Measurements from ENCODE around the gene MYH11. TPM values are rescaled to one million over a fixed set of nuclear protein-coding genes. Genes with fewer than 3 reads are reported as not detected.
A peak's percentile ranks its signal among the peaks of the same experiment; 100 is the strongest.
"Not testable (repeated sequence)": the region's sequence is repeated elsewhere in the genome, so short reads cannot be mapped to it uniquely, and the experiment has no call there.

The MYH11 gene
- total and polyA plus RNA-seq, 4 experiments from 2014 or later: 0.26 to 1.9 TPM; not detected in 2

GRCh38 chr16:15820837-15821236 is 36.0 kb downstream of the MYH11 start:
- Mint-ChIP-seq H3K36me3 (peaks cover 0 to 2% of the 10 kb centered on the region in 2 donors), H3K27me3 (peaks cover 3 to 5% of the 10 kb centered on the region in 2 donors), H3K27ac (no peak overlapping the region), H3K9me3 (peaks cover 5 to 19% (median 11%) of the 10 kb centered on the region in 8 donors), H3K4me3 (no peak overlapping the region), H3K4me1 (no peaks in the 10 kb centered on the region)
- Histone ChIP-seq H3K36me3 (ENCODE audit: insufficient read depth, low read length) (no peaks in the 10 kb centered on the region), H3K27me3 (ENCODE audit: insufficient read depth, low read length) (no peaks in the 10 kb centered on the region), H3K4me1 (ENCODE audit: insufficient read depth, low read length) (no peaks in the 10 kb centered on the region), H3K27ac (ENCODE audit: low read depth, low read length) (no peak overlapping the region), H3K9me3 (ENCODE audit: control insufficient read depth in 1 of 2, low read length in 2 of 2) (peaks cover 0 to 7% of the 10 kb centered on the region in 2 donors), H3K4me3 (ENCODE audit: low read length in 2 of 2) (no peak overlapping the region)
- no peak for DNase-seq
- ChIA-PET POLR2A (ENCODE audit: partially characterized antibody) (no interaction called here), CTCF (ENCODE audit: partially characterized antibody) (interaction anchor here (0.6 to 2.6 kb wide), 6 partner anchors 9 to 393 kb away, joined by 3 to 24 read pairs (median 4); no protein-coding TSS in a partner anchor)
- intact Hi-C loops (cut with micrococcal nuclease): no loop called here

- Mint-ChIP-seq H3K9me3 (peaks cover 5 to 31% (median 20%) of the 10 kb centered on the region in 8 donors), H3K27me3 (peaks cover 2 to 5% of the 10 kb centered on the region in 2 donors), H3K4me3 (no peak overlapping the region), H3K27ac (no peak overlapping the region), H3K4me1 (no peaks in the 10 kb centered on the region), H3K36me3 (peaks cover 0 to 2% of the 10 kb centered on the region in 2 donors)
- DNase-seq: no peak
- no peaks in the 10 kb centered on the region for H3K4me1 ChIP-seq (ENCODE audit: insufficient read depth, low read length)
- H3K9me3 ChIP-seq (ENCODE audit: control insufficient read depth in 1 of 2, low read length in 2 of 2): peaks cover 0 to 8% of the 10 kb centered on the region in 2 donors
- ChIA-PET POLR2A (ENCODE audit: partially characterized antibody) (no interaction called here), CTCF (ENCODE audit: partially characterized antibody) (interaction anchor here (1.8 to 2.5 kb wide), 2 partner anchors 9 to 13 kb away, joined by 5 to 8 read pairs; no protein-coding TSS in a partner anchor)
- no peak overlapping the region for H3K27ac ChIP-seq (ENCODE audit: low read depth, low read length)
- H3K4me3 ChIP-seq (ENCODE audit: low read length in 2 of 2): no peak overlapping the region
- intact Hi-C loops (cut with micrococcal nuclease): no loop called here
- H3K27me3 ChIP-seq (ENCODE audit: insufficient read depth, low read length): no peaks in the 10 kb centered on the region
- H3K36me3 ChIP-seq (ENCODE audit: insufficient read depth, low read length): no peaks in the 10 kb centered on the region
Measured at GRCh38 chr16:15819046-15819445, 37.8 kb downstream of the MYH11 start.

DNA sequence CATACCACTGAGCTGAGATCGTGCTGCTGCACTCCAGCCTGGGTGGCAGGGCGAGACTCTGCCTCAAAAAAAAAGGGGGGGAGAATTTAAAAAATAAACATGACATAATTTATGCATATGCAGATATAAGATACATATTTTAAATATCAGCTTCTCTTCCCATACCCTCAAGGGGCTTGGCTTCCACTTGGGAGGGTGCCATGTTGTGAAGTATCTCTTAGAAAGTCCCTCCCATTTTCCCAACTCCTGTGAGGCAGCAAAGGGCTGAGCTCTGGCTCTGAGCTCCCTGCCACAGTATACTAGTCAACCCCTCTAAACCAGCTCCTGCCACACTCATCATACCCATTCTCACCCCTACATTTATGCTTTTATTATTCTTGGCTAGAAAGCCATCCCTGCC is 39.4 kb downstream of the MYH11 start:
- DNase-seq: no peak
- peaks cover 5 to 31% (median 22%) of the 10 kb centered on the region in 8 donors for H3K9me3 Mint-ChIP-seq
- Histone ChIP-seq H3K27ac (ENCODE audit: low read depth, low read length) (no peak overlapping the region), H3K9me3 (ENCODE audit: control insufficient read depth in 1 of 2, low read length in 2 of 2) (peaks cover 0 to 8% of the 10 kb centered on the region in 2 donors), H3K36me3 (ENCODE audit: insufficient read depth, low read length) (no peaks in the 10 kb centered on the region), H3K27me3 (ENCODE audit: insufficient read depth, low read length) (no peaks in the 10 kb centered on the region), H3K4me3 (ENCODE audit: low read length in 2 of 2) (no peak overlapping the region), H3K4me1 (ENCODE audit: insufficient read depth, low read length) (no peaks in the 10 kb centered on the region)
- intact Hi-C loops (cut with micrococcal nuclease): no loop called here
- POLR2A ChIA-PET (ENCODE audit: partially characterized antibody): no interaction called here
- peak overlapping the region in 1 of 7 donors; percentile 1 for H3K27ac Mint-ChIP-seq
- peaks cover 5 to 7% of the 10 kb centered on the region in 2 donors for H3K27me3 Mint-ChIP-seq
- CTCF ChIA-PET (ENCODE audit: partially characterized antibody): interaction anchor here (2.5 kb wide), 1 partner anchor 11 kb away, joined by 8 read pairs; no protein-coding TSS in a partner anchor
- H3K4me3 Mint-ChIP-seq: no peak overlapping the region
- H3K4me1 Mint-ChIP-seq: no peaks in the 10 kb centered on the region
- H3K36me3 Mint-ChIP-seq: peaks cover 0 to 2% of the 10 kb centered on the region in 2 donors

- no peak for DNase-seq
- Mint-ChIP-seq H3K4me3 (no peak overlapping the region), H3K27ac (no peak overlapping the region), H3K4me1 (no peaks in the 10 kb centered on the region), H3K36me3 (peaks cover 0 to 2% of the 10 kb centered on the region in 2 donors), H3K27me3 (peaks cover 9 to 10% of the 10 kb centered on the region in 2 donors), H3K9me3 (peaks cover 5 to 31% (median 23%) of the 10 kb centered on the region in 8 donors)
- ChIA-PET CTCF (ENCODE audit: partially characterized antibody) (interaction anchor here (1.1 to 1.4 kb wide), 2 partner anchors 9 to 11 kb away, joined by 4 read pairs; no protein-coding TSS in a partner anchor), POLR2A (ENCODE audit: partially characterized antibody) (no interaction called here)
- H3K27me3 ChIP-seq (ENCODE audit: insufficient read depth, low read length): no peaks in the 10 kb centered on the region
- intact Hi-C loops (cut with micrococcal nuclease): no loop called here
- peaks cover 0 to 8% of the 10 kb centered on the region in 2 donors for H3K9me3 ChIP-seq (ENCODE audit: control insufficient read depth in 1 of 2, low read length in 2 of 2)
- H3K4me1 ChIP-seq (ENCODE audit: insufficient read depth, low read length): no peaks in the 10 kb centered on the region
- no peak overlapping the region for H3K27ac ChIP-seq (ENCODE audit: low read depth, low read length)
- H3K36me3 ChIP-seq (ENCODE audit: insufficient read depth, low read length): no peaks in the 10 kb centered on the region
- no peak overlapping the region for H3K4me3 ChIP-seq (ENCODE audit: low read length in 2 of 2)
Measured at GRCh38 chr16:15816228-15816627, 40.6 kb downstream of the MYH11 start.

- intact Hi-C loops (cut with micrococcal nuclease); DNase-seq; H3K36me3 ChIP-seq (ENCODE audit: insufficient read depth, low read length); H3K4me1 Mint-ChIP-seq; H3K27ac Mint-ChIP-seq; H3K4me1 ChIP-seq (ENCODE audit: insufficient read depth, low read length); H3K36me3 Mint-ChIP-seq; POLR2A ChIA-PET (ENCODE audit: partially characterized antibody); H3K9me3 ChIP-seq (ENCODE audit: control insufficient read depth in 1 of 2, low read length in 2 of 2); H3K27ac ChIP-seq (ENCODE audit: low read depth, low read length); H3K4me3 ChIP-seq (ENCODE audit: low read length in 2 of 2); H3K27me3 ChIP-seq (ENCODE audit: insufficient read depth, low read length); H3K4me3 Mint-ChIP-seq: not testable (repeated sequence)
- peaks cover 10 to 15% of the 10 kb centered on the region in 2 donors for H3K27me3 Mint-ChIP-seq
- CTCF ChIA-PET (ENCODE audit: partially characterized antibody): interaction anchor here (2.3 to 4.9 kb wide), 2 partner anchors 9 to 11 kb away, joined by 9 to 24 read pairs; no protein-coding TSS in a partner anchor
- H3K9me3 Mint-ChIP-seq: peaks cover 0 to 29% (median 22%) of the 10 kb centered on the region in 8 donors
Measured at GRCh38 chr16:15812401-15812750, 44.5 kb downstream of the MYH11 start.

- no peak for DNase-seq
- H3K4me1 ChIP-seq (ENCODE audit: insufficient read depth, low read length): no peaks in the 10 kb centered on the region
- no peak overlapping the region for H3K27ac ChIP-seq (ENCODE audit: low read depth, low read length)
- no peaks in the 10 kb centered on the region for H3K36me3 Mint-ChIP-seq
- no peak overlapping the region for H3K4me3 ChIP-seq (ENCODE audit: low read length in 2 of 2)
- POLR2A ChIA-PET (ENCODE audit: partially characterized antibody): no interaction called here
- H3K9me3 Mint-ChIP-seq: peaks cover 0 to 26% (median 21%) of the 10 kb centered on the region in 8 donors
- H3K27me3 ChIP-seq (ENCODE audit: insufficient read depth, low read length): no peaks in the 10 kb centered on the region
- H3K27ac Mint-ChIP-seq: no peak overlapping the region
- no peak overlapping the region for H3K4me3 Mint-ChIP-seq
- CTCF ChIA-PET (ENCODE audit: partially characterized antibody): interaction anchor here (0.5 to 4.9 kb wide), 3 partner anchors 9 to 360 kb away, joined by 3 to 24 read pairs (median 9); no protein-coding TSS in a partner anchor
- no peaks in the 10 kb centered on the region for H3K36me3 ChIP-seq (ENCODE audit: insufficient read depth, low read length)
- intact Hi-C loops (cut with micrococcal nuclease): no loop called here
- no peaks in the 10 kb centered on the region for H3K4me1 Mint-ChIP-seq
- peaks cover 0 to 8% of the 10 kb centered on the region in 2 donors for H3K9me3 ChIP-seq (ENCODE audit: control insufficient read depth in 1 of 2, low read length in 2 of 2)
- peaks cover 13 to 15% of the 10 kb centered on the region in 2 donors for H3K27me3 Mint-ChIP-seq
Measured at GRCh38 chr16:15811481-15812400, 45.1 kb downstream of the MYH11 start.

DNA sequence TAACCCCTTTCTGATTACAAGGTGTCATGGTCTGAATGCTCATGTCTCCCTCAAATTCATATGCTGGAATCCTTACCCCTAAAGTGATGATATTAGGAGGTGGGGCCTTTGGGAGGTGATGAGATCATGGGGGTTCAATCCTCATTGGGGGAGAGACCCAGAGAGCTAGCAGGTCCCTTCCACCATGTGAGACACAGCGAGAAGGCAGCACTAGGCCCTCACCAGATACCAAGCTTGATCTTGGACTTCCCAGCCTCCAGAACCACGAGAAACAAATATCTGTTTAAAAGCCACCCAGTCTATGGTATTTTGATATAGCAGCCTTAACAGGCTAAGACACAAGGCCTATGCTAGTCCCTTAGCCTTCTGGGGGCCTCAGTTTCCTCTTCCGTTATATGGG is 45.9 kb downstream of the MYH11 start:
- Histone ChIP-seq H3K27me3 (ENCODE audit: insufficient read depth, low read length) (no peaks in the 10 kb centered on the region), H3K36me3 (ENCODE audit: insufficient read depth, low read length) (no peaks in the 10 kb centered on the region), H3K4me3 (ENCODE audit: low read length in 2 of 2) (no peak overlapping the region), H3K27ac (ENCODE audit: low read depth, low read length) (no peak overlapping the region), H3K9me3 (ENCODE audit: control insufficient read depth in 1 of 2, low read length in 2 of 2) (peaks cover 0 to 2% of the 10 kb centered on the region in 2 donors), H3K4me1 (ENCODE audit: insufficient read depth, low read length) (no peaks in the 10 kb centered on the region)
- Mint-ChIP-seq H3K36me3 (no peaks in the 10 kb centered on the region), H3K27ac (no peak overlapping the region), H3K4me1 (no peaks in the 10 kb centered on the region), H3K27me3 (peaks cover 13 to 15% of the 10 kb centered on the region in 2 donors), H3K4me3 (no peak overlapping the region), H3K9me3 (peaks cover 0 to 18% (median 14%) of the 10 kb centered on the region in 8 donors)
- ChIA-PET POLR2A (ENCODE audit: partially characterized antibody) (no interaction called here), CTCF (ENCODE audit: partially characterized antibody) (interaction anchor here (0.5 to 4.9 kb wide), 2 partner anchors 10 to 36 kb away, joined by 3 to 24 read pairs; no protein-coding TSS in a partner anchor)
- DNase-seq: no peak
- intact Hi-C loops (cut with micrococcal nuclease): no loop called here

All from CD4-positive, alpha-beta memory T cell (primary cell).